Measurements from ENCODE around the gene ZNF594.
"Not testable (repeated sequence)": the region's sequence is repeated elsewhere in the genome, so short reads cannot be mapped to it uniquely, and the experiment has no call there.

The ZNF594 gene

DNA sequence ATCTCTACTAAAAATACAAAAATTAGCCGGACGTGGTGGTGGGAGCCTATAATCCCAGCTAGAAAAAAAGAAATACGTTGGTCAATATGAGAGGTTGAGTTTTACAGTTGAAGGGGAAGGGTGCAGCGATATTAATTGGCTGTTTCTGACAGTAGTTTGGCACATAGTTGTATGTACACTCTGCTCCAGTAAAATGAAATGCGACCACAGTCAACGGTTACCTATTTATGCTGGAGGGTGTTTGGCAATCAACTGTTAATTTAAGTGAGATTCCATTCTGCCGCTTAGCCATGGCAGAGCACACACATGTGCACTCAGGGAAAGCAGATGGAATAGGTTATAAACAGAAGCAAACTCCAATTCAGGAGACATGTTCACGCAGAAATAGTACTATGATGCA, 9.3 kb upstream of the ZNF594 start:
- DNase-seq (ENCODE audit: low read depth), result no peak

DNA sequence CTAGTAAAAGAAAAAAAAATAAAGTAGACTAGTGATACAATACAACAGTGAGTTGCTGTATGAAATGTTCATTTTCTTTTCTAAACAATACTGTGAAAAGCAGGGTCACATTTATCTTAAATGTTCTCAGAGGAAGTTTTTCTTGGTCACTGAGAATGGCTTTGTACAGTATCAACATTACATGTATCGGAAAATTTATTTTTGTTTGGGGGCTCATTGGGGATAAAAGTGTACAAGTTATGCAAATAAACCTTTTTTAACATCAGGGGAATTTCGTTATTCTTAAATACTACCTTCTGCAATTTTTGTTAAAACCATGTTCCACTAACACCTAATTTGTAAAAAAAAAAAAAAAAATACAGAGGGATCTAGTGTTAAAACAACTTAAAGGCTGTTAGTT, 8.7 kb upstream of the ZNF594 start:
- no peak for DNase-seq (ENCODE audit: low read depth)

DNA sequence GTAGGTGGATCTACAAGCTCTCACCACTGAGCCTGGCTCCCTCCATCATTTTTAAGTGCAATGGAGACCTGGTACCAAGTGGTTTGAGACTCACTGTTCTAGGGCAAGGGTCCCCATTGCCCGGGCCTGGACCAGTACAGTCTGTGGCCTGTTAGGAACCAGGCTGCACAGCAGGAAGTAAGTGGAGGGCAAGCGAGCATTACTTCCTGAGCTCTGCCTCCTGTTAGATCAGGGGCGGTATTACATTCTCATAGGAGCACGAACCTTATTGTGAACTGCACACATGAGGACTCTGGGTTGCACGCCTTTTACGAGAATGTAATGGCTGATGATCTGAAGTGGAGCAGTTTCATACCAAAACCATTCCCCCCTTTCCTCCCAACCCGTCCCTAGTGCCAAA, 6.8 kb upstream of the ZNF594 start:
- DNase-seq (ENCODE audit: low read depth), result no peak

DNA sequence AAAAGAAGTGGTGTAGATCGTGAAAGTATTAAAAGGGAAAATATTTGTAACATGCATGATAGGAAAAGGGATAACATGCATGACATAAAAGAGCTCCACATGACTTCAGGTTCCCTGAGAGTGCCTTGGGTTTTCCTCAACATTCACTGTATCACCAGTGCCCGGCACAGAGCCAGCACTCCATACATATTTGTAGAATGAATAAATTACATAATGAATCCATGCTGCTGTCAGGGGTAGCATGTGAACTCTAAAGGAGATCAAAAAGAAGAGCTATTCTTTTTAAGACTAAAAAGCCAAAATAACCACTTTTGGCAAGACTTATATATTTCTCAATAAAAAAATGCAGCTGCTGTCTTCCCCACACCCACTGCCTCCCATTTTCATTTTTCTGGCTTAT, 2.7 kb upstream of the ZNF594 start:
- no peak for DNase-seq (ENCODE audit: low read depth)

DNA sequence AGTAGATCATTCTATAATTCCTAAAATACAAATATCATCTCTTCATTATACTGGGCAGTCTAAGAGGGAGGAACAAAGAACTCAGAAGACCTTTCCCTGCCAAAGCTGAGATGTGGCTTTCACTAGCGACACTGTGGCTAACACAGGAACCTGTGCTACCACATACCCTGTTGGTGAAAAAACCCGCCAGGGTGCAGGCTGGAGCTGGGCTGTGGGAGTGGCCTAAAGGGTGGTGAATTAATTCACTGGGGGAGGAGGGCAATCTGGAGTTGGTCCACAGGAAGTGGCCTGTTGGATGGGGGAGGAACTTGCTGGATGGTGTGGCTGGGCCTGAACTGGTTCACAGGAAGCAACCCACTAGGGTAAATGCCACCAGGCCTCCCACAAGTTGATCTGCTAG, 7.4 kb downstream of the ZNF594 start:
- DNase-seq (ENCODE audit: low read depth), result no peak

DNA sequence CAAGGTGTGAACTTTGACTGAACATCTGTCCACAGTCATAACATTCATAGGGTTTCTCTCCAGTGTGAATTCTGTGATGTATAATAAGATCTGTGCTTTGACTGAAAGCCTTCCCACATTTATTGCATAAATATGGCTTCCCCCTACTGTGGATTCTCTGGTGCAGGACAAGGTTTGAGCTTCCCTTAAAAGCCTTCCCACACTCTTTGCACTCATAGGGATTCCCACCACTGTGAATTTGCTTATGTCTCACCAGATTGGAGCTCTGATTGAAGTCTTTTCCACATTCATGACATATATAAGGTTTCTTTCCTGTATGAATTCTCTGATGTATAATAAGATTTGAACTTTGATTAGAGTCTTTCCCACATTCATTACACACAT, 8.3 kb downstream of the ZNF594 start:
- DNase-seq (ENCODE audit: low read depth), result no peak

DNA sequence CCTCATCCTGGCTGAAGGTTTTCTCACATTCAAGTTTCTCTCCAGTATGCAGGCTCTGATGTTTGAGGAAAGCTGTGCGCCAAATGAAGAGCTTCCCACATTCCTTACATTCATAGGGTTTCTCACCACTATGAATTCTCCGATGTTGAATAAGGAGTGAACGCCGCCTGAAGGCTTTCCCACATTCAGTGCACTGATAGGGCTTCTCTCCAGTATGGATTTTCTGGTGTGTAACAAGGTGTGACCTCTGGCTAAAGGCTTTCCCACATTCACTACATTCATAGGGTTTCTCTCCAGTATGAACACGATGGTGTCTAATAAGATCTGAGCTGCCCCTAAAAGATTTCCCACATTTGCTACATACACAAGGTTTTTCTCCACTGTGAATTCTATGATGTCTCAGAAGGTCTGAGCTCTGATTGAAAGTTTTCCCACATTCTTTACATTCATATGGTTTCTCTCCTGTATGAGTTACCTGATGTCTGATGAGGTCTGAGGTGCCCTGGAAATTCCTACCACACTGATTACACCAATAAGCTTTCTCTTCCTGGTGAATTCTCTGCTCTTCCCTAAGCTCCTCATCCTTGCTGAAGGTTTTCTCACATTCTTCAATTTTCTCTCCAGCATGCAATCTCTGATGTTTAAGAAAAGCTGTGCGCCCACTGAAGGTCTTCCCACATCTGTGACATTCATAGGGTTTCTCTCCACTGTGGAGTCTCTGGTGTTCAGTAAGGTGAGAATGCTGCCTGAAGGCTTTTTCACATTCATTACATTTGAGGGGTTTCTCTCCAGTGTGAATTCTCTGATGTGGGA, 8.9 kb downstream of the ZNF594 start:
- DNase-seq (ENCODE audit: low read depth), result no peak

DNA sequence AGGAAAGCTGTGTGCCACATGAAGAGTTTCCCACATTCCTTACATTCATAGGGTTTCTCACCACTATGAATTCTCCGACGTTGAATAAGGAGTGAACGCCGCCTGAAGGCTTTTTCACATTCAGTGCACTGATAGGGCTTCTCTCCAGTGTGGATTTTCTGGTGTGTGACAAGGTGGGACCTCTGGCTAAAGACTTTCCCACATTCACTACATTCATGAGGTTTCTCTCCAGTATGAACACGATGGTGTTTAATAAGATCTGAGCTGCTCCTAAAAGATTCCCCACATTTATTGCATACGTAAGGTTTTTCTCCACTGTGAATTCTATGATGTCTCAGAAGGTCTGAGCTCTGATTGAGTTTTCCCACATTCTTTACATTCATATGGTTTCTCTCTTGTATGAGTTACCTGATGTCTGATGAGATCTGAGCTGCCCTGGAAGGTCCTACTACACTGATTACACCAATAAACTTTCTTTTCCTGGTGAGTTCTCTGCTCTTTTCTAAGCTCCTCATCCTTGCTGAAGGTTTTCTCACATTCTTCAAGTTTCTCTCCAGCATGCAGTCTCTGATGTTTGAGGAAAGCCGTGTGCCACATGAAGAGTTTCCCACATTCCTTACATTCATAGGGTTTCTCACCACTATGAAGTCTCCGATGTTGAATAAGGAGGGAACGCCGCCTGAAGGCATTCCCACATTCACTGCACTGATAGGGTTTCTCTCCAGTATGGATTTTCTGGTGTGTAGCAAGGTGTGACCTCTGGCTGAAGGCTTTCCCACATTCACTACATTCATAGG, 10.0 kb downstream of the ZNF594 start:
- no peak for DNase-seq (ENCODE audit: low read depth)

DNA sequence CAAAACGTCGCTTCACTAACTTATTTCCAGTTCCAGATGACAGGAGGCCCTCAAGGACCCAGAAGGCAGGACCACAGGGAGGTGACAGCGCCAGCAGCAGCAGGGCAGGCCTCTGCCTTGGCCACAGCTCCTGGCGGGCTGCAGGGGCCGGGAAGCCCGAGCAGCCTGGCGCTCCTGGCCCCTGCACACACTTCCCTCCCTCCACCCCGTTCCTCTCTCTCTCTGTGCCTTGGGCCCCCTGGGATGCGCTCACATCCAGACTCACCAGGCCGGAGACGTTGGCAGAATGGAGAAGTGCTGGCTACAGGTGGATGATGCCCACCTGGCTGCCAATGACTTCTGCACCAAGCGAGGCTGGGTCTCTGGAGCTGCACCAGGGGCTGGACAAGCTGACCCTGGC, 12.7 kb downstream of the ZNF594 start:
- no peak for DNase-seq (ENCODE audit: low read depth)

- not testable (repeated sequence) for DNase-seq (ENCODE audit: low read depth)
Observed at GRCh38 chr17:5175027-5175426, 16.6 kb downstream of the ZNF594 start.

DNA sequence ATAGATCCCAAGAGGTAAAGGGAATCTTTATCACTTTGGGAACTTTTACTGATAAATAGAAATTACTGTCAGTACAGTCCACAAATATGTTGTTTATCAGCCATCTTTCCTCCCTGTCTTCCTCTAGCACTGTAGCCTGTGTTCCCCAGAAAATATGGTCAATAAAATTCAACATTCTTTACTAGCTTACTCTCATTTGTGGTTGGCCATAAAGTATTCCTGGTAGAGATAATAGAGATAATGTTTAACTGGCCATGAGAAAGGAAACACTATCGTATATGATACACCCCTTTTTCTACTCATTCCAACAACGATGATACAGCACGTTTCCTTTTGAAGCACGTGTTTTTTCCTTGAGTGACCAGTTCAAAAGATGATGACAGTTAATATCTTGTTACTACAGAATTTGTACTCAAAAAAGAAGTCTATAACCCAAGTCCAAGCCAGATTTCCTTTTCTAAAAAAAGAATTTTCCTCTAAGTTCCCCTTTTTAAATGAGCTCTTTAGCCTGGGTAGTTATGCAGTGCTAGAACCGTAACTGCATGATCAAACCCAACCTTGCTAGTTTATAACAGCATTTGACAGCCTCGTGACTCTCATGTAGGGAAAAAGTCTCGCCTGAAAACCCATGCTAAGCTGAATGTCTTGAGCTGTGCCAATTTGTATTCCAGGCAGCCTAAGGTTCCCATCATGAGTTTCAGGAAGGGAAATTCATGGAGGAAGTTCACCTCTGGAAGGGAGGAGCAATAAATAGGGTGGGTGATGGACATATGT, 25.7 kb downstream of the ZNF594 start:
- DNase-seq (ENCODE audit: low read depth), result not testable (repeated sequence)

- DNase-seq (ENCODE audit: low read depth), result no peak
Observed at GRCh38 chr17:5164436-5164835, 27.2 kb downstream of the ZNF594 start.

GRCh38 chr17:5161793-5162192, 29.9 kb downstream of the ZNF594 start:
- DNase-seq (ENCODE audit: low read depth), result not testable (repeated sequence)

GRCh38 chr17:5160702-5161101, 31.0 kb downstream of the ZNF594 start:
- not testable (repeated sequence) for DNase-seq (ENCODE audit: low read depth)

DNA sequence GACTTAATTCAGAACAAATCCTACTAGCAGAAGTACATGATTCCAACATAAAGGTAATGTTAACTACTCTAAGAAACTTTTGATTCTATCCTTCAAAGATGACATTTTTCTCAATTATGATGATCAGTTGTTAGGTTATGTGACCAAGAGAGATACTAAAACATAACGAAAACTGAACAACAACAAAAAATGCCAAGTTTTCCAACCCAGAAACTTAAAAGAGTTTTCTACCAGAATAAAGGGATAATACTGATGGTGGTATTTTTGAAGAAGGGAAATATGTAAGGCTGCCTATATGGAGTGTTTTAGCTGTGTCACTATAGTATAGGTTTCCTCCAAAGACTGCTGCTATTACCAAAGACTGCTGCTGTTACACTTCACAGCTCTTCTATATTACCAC, 45.5 kb downstream of the ZNF594 start:
- DNase-seq (ENCODE audit: low read depth), result not testable (repeated sequence)

- DNase-seq (ENCODE audit: low read depth), result not testable (repeated sequence)
Observed at GRCh38 chr17:5142877-5143276, 48.8 kb downstream of the ZNF594 start.

DNA sequence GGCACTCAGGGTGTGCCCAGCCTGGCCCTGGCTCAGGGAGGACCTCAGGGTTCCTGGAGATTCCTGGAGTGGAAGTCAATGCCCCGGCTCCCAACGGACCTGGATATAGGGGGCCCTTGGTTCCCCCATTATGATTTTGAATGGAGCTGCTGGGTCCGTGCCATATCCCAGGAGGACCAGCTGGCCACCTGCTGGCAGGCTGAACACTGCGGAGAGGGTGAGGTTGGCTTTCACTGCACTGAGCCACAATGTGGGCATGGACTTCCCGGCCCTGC, 52.3 kb downstream of the ZNF594 start:
- no peak for DNase-seq (ENCODE audit: low read depth)

DNA sequence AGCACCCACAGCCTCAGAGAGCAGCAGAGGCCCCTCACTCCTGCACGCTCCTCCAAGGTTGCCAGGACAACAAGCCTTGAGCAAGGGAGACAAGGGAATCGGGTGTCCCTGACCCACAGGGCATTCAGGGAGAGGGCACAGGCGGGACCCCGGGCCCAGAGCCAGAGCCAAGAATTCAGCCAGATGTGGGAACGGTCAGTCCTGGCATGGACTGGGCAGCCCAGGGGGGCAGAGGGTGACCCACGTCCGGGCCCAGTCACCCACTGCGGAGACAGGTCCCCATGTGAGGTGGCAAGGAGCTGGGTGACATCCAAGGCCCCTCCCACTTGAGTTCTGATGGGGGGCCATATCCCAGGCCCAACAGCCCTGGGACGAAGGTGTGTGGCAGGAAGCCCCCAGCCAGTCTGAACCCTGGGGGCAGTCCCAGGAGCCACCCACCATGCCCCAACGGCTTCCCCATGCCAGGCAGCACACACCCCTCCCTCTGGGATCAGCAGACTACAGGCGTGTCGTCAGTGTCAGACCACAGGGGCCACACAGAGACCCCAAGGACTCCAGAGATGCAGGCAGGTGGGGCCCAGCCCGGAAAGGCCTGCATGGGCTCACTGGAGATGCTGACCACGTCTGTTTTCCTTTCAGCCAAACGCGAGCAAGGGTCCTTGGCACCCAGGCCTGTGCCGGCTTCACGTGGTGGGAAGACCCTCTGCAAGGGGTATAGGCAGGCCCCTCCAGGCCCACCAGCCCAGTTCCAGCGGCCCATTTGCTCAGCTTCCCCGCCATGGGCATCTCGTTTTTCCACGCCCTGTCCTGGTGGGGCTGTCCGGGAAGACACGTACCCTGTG, 52.8 kb downstream of the ZNF594 start:
- DNase-seq (ENCODE audit: low read depth), result no peak

- DNase-seq (ENCODE audit: low read depth), result not testable (repeated sequence)
Observed at GRCh38 chr17:5138198-5138544, 53.5 kb downstream of the ZNF594 start.

- not testable (repeated sequence) for DNase-seq (ENCODE audit: low read depth)
Observed at GRCh38 chr17:5137511-5138197, 54.0 kb downstream of the ZNF594 start.
